PFSK-1 (cell line): ENCODE results near the gene CYTH3.

Source experiments
- FOXP2 ChIP-seq: optimal IDR thresholded peaks from 2 replicates; pipeline ENCODE3; 2011; ENCODE audit warnings: borderline replicate concordance, control low read depth, inconsistent platforms; ENCODE audit not compliant: insufficient read depth; ENCODE audit errors: extremely low read length, extremely low read depth
- POLR2AphosphoS5 ChIP-seq: IDR thresholded peaks from 2 replicates; pipeline ENCODE4 v1.6.1; 2012; ENCODE audit warnings: low read depth, mild to moderate bottlenecking, control low read depth, low read length, moderate library complexity
- REST ChIP-seq, 2 experiments: IDR thresholded peaks; 2 replicates each; pipeline versions ENCODE4 v1.6.1 to v1.8.0; 2011 to 2012; ENCODE audit warnings: low read depth in 2 of 2, low read length in 2 of 2, control low read depth in 1 of 2, inconsistent platforms in 1 of 2, mild to moderate bottlenecking in 1 of 2, moderate library complexity in 1 of 2; ENCODE audit not compliant: insufficient read depth in 1 of 2
- SIN3A ChIP-seq: IDR thresholded peaks from 2 replicates; pipeline ENCODE4 v1.6.1; 2012; ENCODE audit warnings: mild to moderate bottlenecking, low read length, moderate library complexity, borderline replicate concordance; ENCODE audit not compliant: insufficient read depth
- TAF1 ChIP-seq: IDR thresholded peaks from 2 replicates; pipeline ENCODE4 v1.6.1; 2012; ENCODE audit warnings: low read length, control low read depth, borderline replicate concordance; ENCODE audit not compliant: insufficient read depth

Gene CYTH3

GRCh38 chr7:6305330-6305729 is 32.9 kb upstream of the CYTH3 start:
- TF ChIP-seq SIN3A (no peak), REST (IDR thresholded peaks at IDR 0.05; ENCODE audit: insufficient read depth in 1 of 2, low read depth in 2 of 2, low read length in 2 of 2) (no peak), FOXP2 (no peak), POLR2AphosphoS5 (no peak), TAF1 (no peak)

DNA sequence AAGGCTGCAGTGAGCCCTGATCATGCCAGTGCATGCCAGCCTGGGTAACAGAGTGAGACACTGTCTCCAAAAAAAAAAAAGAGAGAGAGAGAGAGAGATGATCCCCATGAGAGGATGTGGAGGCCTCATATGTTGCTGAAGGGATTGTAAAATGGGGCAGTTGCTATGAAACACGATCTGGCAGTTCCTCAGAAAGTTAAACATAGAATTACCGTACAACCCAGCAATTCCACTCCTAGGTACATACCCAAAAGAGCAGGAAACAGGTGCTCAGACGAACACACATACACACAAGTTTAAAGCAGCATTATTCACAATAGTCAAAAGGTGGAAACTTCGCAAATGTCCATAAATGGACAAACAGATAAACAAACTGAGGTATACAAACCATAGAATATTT is 27.4 kb upstream of the CYTH3 start:
- TF ChIP-seq POLR2AphosphoS5: no peak
- no peak for TF ChIP-seq FOXP2
- no peak for TF ChIP-seq REST (IDR thresholded peaks at IDR 0.05; ENCODE audit: insufficient read depth in 1 of 2, low read depth in 2 of 2, low read length in 2 of 2)
- TF ChIP-seq TAF1: no peak
- TF ChIP-seq SIN3A: no peak

DNA sequence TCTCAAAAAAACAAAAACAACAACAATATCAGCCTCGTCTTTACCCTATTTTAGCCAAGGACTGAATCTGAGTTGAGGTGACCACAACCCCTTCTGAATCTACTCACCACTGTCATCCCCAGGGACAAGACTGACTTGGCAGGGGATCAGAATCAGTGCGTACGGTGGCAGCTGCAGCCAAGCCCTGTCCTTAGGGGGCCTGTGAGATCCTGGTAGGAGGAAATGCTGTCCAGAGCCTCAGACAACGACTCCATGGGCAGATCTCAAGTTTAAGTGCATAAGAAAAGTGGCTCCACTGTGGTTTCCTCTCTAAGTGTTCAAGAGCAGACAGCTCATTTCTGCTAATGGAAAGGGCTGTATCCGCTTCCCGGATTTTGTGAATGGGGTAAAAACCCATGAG is 22.4 kb upstream of the CYTH3 start:
- TF ChIP-seq SIN3A (0 out of 2 replicates have a peak, but pooled peaks have one; percentile 39), TAF1 (no peak), REST (IDR thresholded peaks at IDR 0.05; ENCODE audit: insufficient read depth in 1 of 2, low read depth in 2 of 2, low read length in 2 of 2) (no peak), FOXP2 (peak; percentile 69), POLR2AphosphoS5 (peak; percentile 26; the same call in 1 of the 2 replicates)

DNA sequence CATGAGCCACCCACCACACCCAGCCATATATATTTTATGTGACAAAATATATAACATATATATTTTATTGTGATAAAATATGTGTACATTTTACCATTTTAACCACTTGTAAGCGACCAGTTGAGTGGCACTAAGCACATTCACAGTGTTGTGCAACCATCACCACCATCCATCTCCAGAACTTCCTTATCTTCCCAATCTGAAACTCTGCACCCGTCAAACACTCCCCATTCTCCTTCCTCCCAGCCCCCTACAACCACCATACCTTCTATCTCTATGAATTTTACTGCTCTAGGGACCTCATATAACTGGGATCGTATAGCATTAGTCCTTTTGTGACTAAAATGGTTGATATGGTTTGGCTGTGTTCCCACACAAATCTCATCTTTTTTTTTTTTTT is 20.8 kb upstream of the CYTH3 start:
- no peak for TF ChIP-seq FOXP2
- no peak for TF ChIP-seq REST (IDR thresholded peaks at IDR 0.05; ENCODE audit: insufficient read depth in 1 of 2, low read depth in 2 of 2, low read length in 2 of 2)
- no peak for TF ChIP-seq TAF1

- TF ChIP-seq TAF1 (no peak), FOXP2 (no peak), REST (IDR thresholded peaks at IDR 0.05; ENCODE audit: insufficient read depth in 1 of 2, low read depth in 2 of 2, low read length in 2 of 2) (no peak), POLR2AphosphoS5 (no peak), SIN3A (no peak)
Observed at GRCh38 chr7:6291531-6291930, 19.1 kb upstream of the CYTH3 start.
